NCI-H2196 treated with DMSO at 0.1 percent for 48 hours (cell line): ENCODE results near the gene RAMAC.
"Not testable (repeated sequence)": the region's sequence is repeated elsewhere in the genome, so short reads cannot be mapped to it uniquely, and the experiment has no call there.

Experiments used
- DNase-seq: peaks from one replicate; lab custom pipeline; 2025; ENCODE audit not compliant: unreplicated experiment; lab: John Stamatoyannopoulos, UW

RAMAC gene

DNA sequence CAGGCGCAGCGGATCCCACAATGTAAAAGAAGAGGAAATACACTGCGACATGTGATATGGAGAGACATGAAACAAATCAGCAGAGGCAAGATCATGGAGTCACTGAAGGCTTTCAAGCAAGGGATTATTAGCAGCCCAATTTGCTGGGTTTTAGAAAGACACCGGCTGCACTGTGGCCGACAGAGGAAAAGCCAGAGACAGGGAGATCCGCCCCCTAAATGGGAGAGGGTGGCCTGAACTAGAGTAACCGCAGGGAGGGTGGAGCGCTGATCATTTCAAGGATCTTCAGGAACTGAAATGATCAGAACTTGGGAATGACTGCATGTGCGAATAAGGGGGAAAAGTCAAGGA lies 26.0 kb downstream of the RAMAC start:
- DNase-seq: no peak

- DNase-seq: no peak
These were observed 26.6 kb downstream of the RAMAC start for GRCh38 chr15:83012636-83013035.

DNA sequence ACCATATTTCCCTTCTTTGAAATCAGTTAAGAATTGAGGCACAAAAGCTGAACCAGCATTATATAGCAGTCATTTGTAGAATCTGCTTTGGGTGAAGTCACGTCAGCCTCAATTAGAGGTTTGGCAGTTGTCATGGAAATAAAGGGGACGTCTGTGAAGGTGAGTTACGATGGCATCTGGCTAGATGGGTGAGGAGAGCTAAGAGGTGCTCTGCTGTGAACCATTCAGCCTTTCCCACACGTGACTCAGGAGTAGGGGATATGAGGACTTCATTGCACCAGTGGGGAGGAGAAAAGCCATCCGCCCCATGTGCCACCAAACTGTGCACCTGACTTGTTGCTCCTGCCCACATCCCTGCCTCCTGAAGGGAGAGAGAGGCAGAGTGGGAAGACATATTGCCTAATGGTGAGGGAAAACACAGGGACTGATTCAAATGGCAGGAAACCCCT lies 28.2 kb downstream of the RAMAC start:
- no peak for DNase-seq

- DNase-seq: no peak
These were observed 29.4 kb downstream of the RAMAC start for GRCh38 chr15:83015361-83015760.

- no peak for DNase-seq
These were observed 30.9 kb downstream of the RAMAC start for GRCh38 chr15:83016906-83017305.

DNA sequence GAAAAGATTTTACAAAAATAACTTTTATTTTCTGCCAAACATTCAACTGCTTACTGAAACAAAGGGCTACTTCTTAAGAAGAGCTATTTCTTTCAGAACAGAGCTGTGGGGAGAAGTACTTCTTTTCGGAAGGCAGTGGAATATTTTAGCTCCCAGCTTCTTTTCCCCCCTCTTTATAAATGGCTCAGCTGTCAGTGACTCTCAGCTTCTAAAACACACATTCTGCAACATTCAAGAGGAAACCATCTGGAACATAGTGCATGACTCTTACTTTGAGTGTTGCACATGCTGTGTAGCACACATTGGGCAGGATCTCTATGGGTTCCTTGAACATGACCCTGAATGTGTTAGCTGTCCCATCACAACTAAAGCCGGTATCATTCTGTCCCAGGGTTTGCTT lies 32.4 kb downstream of the RAMAC start:
- no peak for DNase-seq

GRCh38 chr15:83030021-83030420 lies 44.0 kb downstream of the RAMAC start:
- no peak for DNase-seq

GRCh38 chr15:83031234-83031633 lies 45.2 kb downstream of the RAMAC start:
- DNase-seq: not testable (repeated sequence)

DNA sequence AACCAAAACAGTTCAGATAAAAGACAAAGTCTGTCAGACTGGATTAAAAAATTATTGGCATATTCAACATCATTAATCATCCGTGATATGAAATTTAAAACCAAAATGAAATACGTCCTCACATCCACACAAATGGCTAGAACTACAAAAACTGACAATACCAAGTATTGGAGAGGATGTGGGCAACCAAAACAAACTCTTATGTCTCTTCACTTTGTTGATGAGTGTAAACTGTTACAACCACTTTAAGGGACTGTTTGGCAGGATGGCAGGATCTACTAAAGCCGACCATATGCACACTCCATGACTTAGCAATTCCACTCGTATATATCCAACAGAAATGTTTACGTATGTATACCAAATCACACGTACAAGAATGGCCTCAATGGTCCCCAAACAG lies 50.2 kb downstream of the RAMAC start:
- no peak for DNase-seq

- no peak for DNase-seq
These were observed 53.2 kb downstream of the RAMAC start for GRCh38 chr15:83039206-83039605.
